22Rv1 (cell line): ENCODE measurements around the gene PTPRJ.

Experiments used
- CTCF ChIP-seq: fragments of 450-650 bp; IDR thresholded peaks from 2 replicates; pipeline ENCODE4 v1.5.1; 2017; ENCODE audit warnings: mild to moderate bottlenecking
- ZFX ChIP-seq: fragments of 450-650 bp; IDR thresholded peaks from 2 replicates; pipeline ENCODE4 v1.6.1; 2017; ENCODE audit warnings: antibody characterized with exemption, borderline replicate concordance

DNA sequence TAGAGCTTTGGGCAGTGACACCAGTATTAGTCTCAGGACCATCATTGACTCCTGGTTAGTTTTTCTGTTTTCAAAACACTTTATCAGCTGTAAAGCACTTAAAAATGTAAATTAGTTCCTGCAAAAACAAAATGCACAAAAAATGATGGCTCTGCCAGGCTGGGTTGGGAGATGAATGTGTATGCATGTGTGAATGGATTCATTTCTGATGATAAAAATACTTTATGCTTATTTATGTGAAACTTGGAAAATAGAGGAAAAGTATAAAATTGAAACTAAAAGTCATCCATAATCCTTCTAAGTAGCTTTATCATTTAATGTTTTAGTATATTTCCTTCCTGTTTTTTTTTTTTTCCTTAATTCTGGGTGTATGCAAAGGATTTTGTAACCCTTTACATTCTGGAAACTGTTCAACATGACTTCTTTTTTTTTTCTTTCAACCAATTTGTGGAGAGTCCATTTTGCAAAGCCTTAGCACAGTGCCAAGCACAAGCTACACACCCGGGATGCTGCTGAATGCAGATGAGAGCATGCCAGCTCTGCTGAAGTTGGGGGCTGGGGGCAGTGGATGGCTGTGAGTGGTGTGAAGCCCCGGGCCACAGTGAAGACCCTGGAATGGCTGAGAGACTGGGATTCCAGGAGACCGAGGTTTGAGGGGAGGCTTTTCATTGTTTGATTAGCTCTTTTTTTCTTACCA lies 37.6 kb downstream of the PTPRJ start:
- TF ChIP-seq CTCF, result no peak
- TF ChIP-seq ZFX, result no peak
